ENCODE results near the gene NELFB. TPM values are rescaled to one million over a fixed set of nuclear protein-coding genes. Genes with fewer than 3 reads are reported as not detected.
A peak's percentile ranks its signal among the peaks of the same experiment; 100 is the strongest.

Gene NELFB
- total RNA-seq, 3 donors from 2014 or later, result 32.6 to 39.2 (median 38.7) TPM

GRCh38 chr9:137214620-137215019 is 40.5 kb upstream of the NELFB start:
- no peak for TF ChIP-seq CTCF (IDR thresholded peaks at IDR 0.05)
- no peak for TF ChIP-seq POLR2AphosphoS5 (IDR thresholded peaks at IDR 0.05)
- Histone ChIP-seq H3K27ac (no peak overlapping the region), H3K9me3 (no peaks in the 10 kb centered on the region), H3K36me3 (no peaks in the 10 kb centered on the region), H3K27me3 (no peaks in the 10 kb centered on the region), H3K4me1 (peaks cover 0 to 25% of the 10 kb centered on the region in 2 donors), H3K4me3 (no peak overlapping the region)
- DNase-seq (ENCODE audit: low spot score in 2 of 2), result no peak
- intact Hi-C loops (cut with DNase I; ENCODE audit: low total_unique reads), result no loop called here

GRCh38 chr9:137215196-137215986 is 39.7 kb upstream of the NELFB start:
- Histone ChIP-seq H3K4me1 (peaks cover 0 to 25% of the 10 kb centered on the region in 2 donors), H3K27ac (no peak overlapping the region), H3K27me3 (no peaks in the 10 kb centered on the region), H3K36me3 (no peaks in the 10 kb centered on the region), H3K4me3 (no peak overlapping the region), H3K9me3 (no peaks in the 10 kb centered on the region)
- TF ChIP-seq POLR2A (IDR thresholded peaks at IDR 0.05) (no peak), POLR2AphosphoS5 (IDR thresholded peaks at IDR 0.05) (no peak), CTCF (IDR thresholded peaks at IDR 0.05) (no peak)
- DNase-seq (ENCODE audit: low spot score in 2 of 2), result no peak
- intact Hi-C loops (cut with DNase I; ENCODE audit: low total_unique reads), result no loop called here

GRCh38 chr9:137216188-137216965 is 38.8 kb upstream of the NELFB start:
- intact Hi-C loops (cut with DNase I; ENCODE audit: low total_unique reads), result no loop called here
- no peak for DNase-seq (ENCODE audit: low spot score in 2 of 2)
- H3K36me3 ChIP-seq, result no peaks in the 10 kb centered on the region
- peak overlapping the region in 1 of 2 donors; percentile 88 for H3K27ac ChIP-seq
- TF ChIP-seq CTCF (IDR thresholded peaks at IDR 0.05), result no peak
- no peak for TF ChIP-seq POLR2AphosphoS5 (IDR thresholded peaks at IDR 0.05)
- TF ChIP-seq POLR2A (IDR thresholded peaks at IDR 0.05), result no peak
- H3K4me3 ChIP-seq, result peak overlapping the region in 1 of 3 donors; percentile 63
- H3K4me1 ChIP-seq, result peaks cover 0 to 25% of the 10 kb centered on the region in 2 donors
- no peaks in the 10 kb centered on the region for H3K27me3 ChIP-seq
- H3K9me3 ChIP-seq, result no peaks in the 10 kb centered on the region

- TF ChIP-seq POLR2A (IDR thresholded peaks at IDR 0.05), result no peak
- Histone ChIP-seq H3K9me3 (no peaks in the 10 kb centered on the region), H3K36me3 (no peaks in the 10 kb centered on the region), H3K27ac (peak overlapping the region; percentile 80 to 88), H3K4me1 (peaks cover 0 to 25% of the 10 kb centered on the region in 2 donors), H3K4me3 (peak overlapping the region; percentile 14 to 63 (median 51)), H3K27me3 (no peaks in the 10 kb centered on the region)
- intact Hi-C loops (cut with DNase I; ENCODE audit: low total_unique reads), result no loop called here
- DNase-seq (ENCODE audit: low spot score in 2 of 2), result peak; percentile 86 to 92
Observed at GRCh38 chr9:137217276-137218211, 37.6 kb upstream of the NELFB start.

- no peak for TF ChIP-seq POLR2AphosphoS5 (IDR thresholded peaks at IDR 0.05)
- no peak for TF ChIP-seq POLR2A (IDR thresholded peaks at IDR 0.05)
- TF ChIP-seq CTCF (IDR thresholded peaks at IDR 0.05), result no peak
Observed at GRCh38 chr9:137218212-137218753, 36.8 kb upstream of the NELFB start.

More at GRCh38 chr9:137218212-137218753, 36.8 kb upstream of the NELFB start:
- intact Hi-C loops (cut with DNase I; ENCODE audit: low total_unique reads), result no loop called here
- H3K4me1 ChIP-seq, result peaks cover 0 to 25% of the 10 kb centered on the region in 2 donors
- H3K27ac ChIP-seq, result peak overlapping the region; percentile 80 to 88
- H3K27me3 ChIP-seq, result no peaks in the 10 kb centered on the region
- DNase-seq (ENCODE audit: low spot score in 2 of 2), result no peak
- peak overlapping the region in 2 of 3 donors; percentile 51 to 63 for H3K4me3 ChIP-seq
- no peaks in the 10 kb centered on the region for H3K9me3 ChIP-seq
- no peaks in the 10 kb centered on the region for H3K36me3 ChIP-seq
